HG03460 (cell line): Measurements from ENCODE around the gene ZNF235.
"Not testable (repeated sequence)": the region's sequence is repeated elsewhere in the genome, so short reads cannot be mapped to it uniquely, and the experiment has no call there.

Source experiments
- ATAC-seq: cut with Tn5 transposase; IDR thresholded peaks from one replicate; pipeline ENCODE4 v1.9.1; 2021; ENCODE audit not compliant: unreplicated experiment

Gene ZNF235

DNA sequence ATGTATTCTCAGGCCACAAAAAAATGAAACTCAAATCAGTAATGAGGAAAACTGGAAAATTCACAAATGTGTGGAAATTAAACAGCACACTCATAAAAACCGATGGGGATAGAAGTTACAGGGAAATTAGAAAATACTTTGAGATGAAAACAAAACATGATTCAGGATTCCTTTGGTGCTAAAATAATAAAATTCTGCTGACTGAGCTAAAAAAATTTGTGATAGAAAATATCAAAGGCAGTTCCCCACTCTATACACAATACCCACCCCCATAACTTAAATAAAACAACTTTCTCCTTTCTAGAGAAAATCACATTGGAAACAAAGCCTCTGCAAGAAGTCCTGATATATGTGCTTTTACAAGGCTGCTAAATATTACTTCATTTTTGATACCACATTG is 46.7 kb downstream of the ZNF235 start:
- no peak for ATAC-seq

DNA sequence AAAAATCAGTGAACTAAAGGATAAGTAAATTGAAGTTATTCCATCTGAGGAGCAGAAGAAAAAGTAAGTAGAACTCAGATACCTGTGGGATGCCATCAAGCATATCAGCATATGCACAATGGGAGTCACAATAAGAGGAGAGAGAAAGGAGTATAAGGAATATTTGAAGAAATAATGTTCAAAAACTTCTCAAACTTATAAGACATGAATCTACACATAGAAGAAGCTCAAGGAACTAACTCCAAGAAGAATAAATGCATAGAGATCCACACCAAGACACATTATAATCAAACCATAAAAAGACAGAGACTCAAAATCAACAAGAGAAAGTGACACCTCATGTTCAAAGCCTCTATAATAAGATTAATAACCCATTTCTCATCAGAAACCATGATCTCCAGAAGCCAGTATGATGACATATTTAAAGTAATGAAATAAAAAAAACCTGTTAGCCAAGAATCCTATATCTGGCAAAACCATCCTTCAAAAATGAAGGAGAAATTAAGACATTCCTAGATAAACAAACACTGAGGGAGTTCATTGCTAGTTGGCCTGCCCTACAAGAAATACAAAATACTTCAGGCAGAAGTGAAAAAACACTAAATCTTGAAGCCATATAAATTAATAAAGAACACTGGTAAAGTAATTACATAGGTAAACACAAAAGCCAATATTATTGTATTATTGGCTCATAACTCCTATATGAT is 49.0 kb downstream of the ZNF235 start:
- no peak for ATAC-seq

DNA sequence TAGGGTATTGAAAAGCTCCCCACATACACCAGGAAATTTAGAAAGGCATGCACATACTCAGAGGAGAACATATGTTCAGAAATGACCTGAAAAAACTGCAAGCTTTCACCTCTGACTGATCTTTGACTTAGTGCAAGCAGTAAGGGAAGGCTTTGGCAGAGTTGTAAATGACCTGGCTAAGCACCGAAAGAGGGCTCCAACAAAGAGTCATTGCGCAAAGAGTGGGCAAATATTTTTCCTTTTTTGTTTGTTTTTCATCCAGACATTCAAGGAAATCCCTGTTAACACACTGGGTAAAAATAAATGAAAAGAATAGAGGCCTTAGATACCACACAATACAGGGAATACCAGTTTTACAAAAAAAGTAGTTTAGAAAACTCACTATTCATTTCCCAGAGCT is 50.3 kb downstream of the ZNF235 start:
- ATAC-seq, result no peak

DNA sequence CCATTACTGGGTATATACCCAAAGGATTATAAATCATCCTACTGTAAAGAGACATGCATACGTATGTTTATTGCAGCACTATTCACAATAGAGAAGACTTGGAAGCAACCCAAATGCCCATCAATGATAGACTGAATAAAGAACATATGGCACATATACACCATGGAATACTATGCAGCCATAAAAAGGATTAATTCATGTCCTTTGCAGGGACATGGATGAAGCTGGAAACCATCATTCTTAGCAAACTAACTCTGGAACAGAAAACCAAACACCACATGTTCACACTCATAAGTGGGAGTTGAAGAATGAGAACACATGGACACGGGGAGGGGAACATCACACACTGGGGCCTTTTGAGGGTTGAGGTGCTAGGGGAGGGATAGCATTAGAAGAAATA is 51.4 kb downstream of the ZNF235 start:
- ATAC-seq, result not testable (repeated sequence)

DNA sequence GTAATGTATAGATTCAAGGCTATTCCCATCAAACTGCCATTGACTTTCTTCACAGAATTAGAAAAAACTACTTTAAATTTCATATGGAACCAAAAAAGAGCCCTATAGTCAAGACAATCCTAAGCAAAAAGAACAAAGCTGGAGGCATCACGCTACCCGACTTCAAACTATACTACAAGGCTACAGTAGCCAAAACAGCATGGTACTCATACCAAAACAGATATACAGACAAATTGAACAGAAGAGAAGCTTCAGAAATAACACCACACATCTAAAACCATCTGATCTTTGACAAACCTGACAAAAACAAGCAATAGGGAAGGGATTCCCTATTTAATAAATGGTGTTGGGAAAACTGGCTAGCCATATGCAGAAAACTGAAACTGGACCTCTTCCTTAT is 52.5 kb downstream of the ZNF235 start:
- not testable (repeated sequence) for ATAC-seq

DNA sequence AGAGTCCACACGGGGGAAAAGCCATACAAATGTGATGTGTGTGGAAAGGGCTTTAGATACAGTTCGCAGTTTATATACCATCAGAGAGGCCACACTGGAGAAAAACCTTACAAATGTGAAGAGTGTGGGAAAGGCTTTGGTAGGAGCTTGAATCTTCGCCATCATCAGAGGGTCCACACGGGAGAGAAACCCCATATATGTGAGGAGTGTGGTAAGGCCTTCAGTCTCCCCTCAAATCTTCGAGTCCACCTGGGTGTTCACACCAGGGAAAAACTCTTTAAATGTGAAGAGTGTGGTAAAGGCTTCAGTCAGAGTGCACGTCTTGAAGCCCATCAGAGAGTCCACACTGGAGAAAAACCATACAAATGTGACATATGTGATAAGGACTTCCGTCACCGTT is 68.4 kb downstream of the ZNF235 start:
- ATAC-seq, result no peak
